GM21786 (cell line): ENCODE measurements around the gene RFNG.

Source experiments
- ATAC-seq: cut with Tn5 transposase; IDR thresholded peaks from one replicate; pipeline ENCODE4 v1.9.1; 2021; ENCODE audit not compliant: unreplicated experiment

Gene RFNG

GRCh38 chr17:82029990-82030469 is 21.6 kb downstream of the RFNG start:
- no peak for ATAC-seq

GRCh38 chr17:82029391-82029790 is 22.2 kb downstream of the RFNG start:
- ATAC-seq: no peak

- no peak for ATAC-seq
These were observed 22.6 kb downstream of the RFNG start for GRCh38 chr17:82028966-82029365.

GRCh38 chr17:82028246-82028645 is 23.4 kb downstream of the RFNG start:
- no peak for ATAC-seq

GRCh38 chr17:82025401-82026107 is 26.1 kb downstream of the RFNG start:
- no peak for ATAC-seq

GRCh38 chr17:82024859-82025258 is 26.8 kb downstream of the RFNG start:
- no peak for ATAC-seq

GRCh38 chr17:82023447-82024241 is 28.0 kb downstream of the RFNG start:
- no peak for ATAC-seq

GRCh38 chr17:82022981-82023446 is 28.6 kb downstream of the RFNG start, which contains the start of gene LRRC45:
Gene LRRC45 (plus strand): TSS chr17:82023305. CDS start chr17:82023644, 339 bp downstream.
- peak; percentile 86 for ATAC-seq

GRCh38 chr17:82022310-82022980 is 29.2 kb downstream of the RFNG start, which contains the start of gene CENPX:
Gene CENPX (minus strand): TSS chr17:82022878. CDS start chr17:82022861, 17 bp downstream.
- no peak for ATAC-seq

GRCh38 chr17:82021900-82022309 is 29.7 kb downstream of the RFNG start:
- ATAC-seq: no peak

- no peak for ATAC-seq
These were observed 30.3 kb downstream of the RFNG start for GRCh38 chr17:82021107-82021899.

- ATAC-seq: no peak
These were observed 31.0 kb downstream of the RFNG start for GRCh38 chr17:82020572-82021106.

GRCh38 chr17:82019690-82020571 is 31.7 kb downstream of the RFNG start:
- ATAC-seq: no peak

GRCh38 chr17:82018989-82019689 is 32.5 kb downstream of the RFNG start:
- ATAC-seq: no peak

GRCh38 chr17:82018152-82018988 is 33.2 kb downstream of the RFNG start:
- ATAC-seq: no peak

GRCh38 chr17:82017612-82018151 is 33.9 kb downstream of the RFNG start:
- no peak for ATAC-seq

- ATAC-seq: no peak
These were observed 34.6 kb downstream of the RFNG start for GRCh38 chr17:82016875-82017459.
